GM10847 (cell line): Measurements from ENCODE around the gene KLF15.

Experiments used
- POLR2A ChIP-seq: IDR thresholded peaks from 2 replicates; pipeline ENCODE4 v1.6.1; 2011; ENCODE audit not compliant: insufficient read length; ENCODE audit errors: extremely low read depth

Gene KLF15

DNA sequence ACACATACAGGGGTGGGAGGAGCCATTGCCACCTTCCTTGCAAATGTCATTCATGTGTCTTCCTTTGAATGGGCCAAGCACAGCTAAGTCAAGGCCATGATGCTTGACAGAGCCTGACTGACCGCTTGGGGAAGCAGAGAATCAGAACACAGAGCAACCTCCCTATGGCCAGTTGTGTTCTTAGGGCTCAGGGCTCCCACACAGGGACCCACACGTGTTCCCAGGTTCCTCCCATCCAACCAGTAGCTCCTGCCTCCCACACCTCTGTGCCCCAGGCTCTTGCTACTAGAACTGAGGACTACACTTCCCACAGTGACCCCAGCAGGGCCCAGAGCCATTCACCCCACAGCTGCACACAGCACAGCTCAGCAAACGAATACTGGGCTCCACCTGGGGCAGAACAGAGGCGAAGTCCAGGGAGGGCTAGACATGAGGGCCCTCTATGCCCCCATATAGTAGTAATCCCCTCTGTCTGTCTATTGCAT lies 42.9 kb downstream of the KLF15 start:
- TF ChIP-seq POLR2A: no peak

DNA sequence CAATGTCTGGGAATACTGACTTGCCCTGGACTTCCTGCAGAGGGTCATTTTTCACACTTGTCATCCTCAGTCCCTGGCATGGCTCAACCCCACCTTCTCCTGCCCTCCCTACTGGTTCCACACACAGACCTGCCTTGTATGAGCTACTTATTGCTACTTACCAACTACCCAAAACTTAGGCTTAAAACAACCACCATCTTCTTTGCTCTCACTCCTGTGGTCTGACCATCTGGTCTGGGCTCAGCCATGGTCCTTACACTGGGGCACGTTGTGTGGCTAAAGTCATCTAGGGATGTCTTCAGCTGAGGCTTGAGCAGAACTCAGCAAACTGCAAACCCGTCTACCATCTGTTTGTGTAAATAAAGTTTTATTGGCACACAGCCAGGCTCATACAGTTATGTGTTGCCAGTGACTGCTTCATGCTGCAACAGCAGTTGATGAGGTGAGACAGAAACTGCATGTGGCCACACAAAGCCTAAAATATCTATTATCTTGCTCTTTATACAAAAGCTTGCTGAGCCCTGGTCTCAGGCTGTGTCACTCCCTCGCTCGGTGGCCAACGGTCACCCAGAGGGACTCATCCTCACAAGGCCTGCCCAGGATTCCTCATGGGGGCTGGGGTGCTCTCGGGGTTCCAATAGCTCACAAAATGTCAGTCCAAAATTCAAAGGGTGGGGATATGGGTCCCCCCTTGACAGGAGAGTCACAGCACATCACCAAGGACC lies 43.5 kb downstream of the KLF15 start:
- no peak for TF ChIP-seq POLR2A

DNA sequence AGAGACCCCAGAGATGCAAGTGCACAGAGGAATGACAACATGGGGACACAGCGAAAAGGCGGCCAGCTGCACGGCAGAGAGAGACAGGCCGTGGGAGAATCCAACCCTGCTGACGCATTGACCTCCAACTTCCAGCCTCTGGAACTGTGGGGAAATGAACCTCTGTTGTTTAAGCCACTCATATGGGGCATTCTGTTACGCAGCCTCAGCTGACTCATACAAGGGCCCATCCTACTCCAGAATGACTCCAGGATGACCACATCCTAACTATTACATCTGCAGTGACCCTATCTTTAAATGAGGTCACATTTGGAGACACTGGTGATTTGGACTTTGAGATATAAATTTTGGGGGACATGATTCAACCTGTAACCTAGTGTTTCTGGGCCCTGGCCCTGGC lies 44.0 kb downstream of the KLF15 start:
- no peak for TF ChIP-seq POLR2A

DNA sequence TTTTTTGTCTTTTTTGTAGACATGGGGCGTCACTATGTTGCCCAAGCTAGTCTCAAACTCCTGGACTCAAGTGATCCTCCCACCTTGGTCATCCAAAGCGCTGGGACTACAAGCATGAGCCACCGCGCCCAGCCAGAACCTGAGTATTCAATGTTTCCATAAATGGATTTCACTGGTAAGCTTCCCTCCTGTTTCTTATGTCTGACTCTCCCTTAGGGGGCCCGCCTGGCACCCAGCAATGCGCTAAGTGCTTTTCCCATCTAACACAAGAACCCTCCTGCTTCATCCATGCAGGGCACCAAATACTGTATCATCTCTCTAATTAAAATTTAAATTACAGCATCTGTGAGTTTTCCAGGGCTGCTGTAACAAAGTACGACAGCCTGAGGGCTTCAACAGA lies 44.9 kb downstream of the KLF15 start:
- no peak for TF ChIP-seq POLR2A

DNA sequence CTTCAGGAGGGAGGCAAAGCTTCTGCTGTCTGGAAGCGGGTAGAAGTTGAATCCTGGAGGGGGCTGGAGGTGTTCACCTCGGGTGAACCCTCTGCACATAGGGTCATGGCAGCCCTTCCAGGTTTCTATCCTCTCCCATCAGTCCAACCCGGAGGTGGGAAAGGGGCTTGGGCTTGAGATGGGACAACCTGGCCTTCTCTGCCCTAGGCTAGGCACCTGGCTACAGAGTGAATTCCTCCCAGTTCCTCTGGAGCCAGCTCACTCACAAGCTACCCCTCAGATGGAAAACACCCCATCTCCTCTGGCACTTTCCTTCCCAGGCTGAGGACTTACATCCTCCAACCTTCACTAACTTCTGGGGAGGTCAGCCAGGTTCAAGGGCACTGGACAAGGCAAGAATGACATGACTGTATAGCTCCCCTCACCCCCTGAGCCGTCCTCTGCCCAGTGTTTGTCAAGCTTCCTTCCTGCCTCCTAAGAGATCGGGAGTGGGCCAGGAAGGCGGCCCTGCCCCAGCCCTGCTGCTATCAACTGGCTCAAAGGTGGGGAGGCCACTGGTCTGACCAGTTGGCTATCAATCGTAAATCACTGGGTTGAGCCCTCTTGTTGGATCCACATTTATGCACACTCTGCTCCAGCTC lies 45.8 kb downstream of the KLF15 start:
- no peak for TF ChIP-seq POLR2A

DNA sequence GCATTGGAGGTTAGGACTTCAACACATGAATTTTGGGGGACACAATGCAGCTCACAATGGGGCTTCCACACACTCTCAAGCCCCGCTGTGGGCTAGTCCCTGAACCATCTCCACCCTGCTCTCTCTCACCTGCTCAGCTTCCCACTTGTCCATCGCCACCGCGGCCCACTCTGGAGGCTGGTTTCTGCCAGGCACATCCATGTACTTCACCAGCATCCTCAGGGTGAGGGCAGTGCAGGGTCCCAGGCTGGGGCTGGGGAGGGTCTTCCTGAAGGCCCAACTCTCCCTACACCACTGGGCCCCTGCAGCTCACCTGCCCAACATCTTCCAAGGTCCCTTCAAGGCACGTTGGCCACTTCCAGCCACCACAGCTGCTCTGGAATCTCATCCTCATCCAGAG lies 46.4 kb downstream of the KLF15 start:
- no peak for TF ChIP-seq POLR2A

DNA sequence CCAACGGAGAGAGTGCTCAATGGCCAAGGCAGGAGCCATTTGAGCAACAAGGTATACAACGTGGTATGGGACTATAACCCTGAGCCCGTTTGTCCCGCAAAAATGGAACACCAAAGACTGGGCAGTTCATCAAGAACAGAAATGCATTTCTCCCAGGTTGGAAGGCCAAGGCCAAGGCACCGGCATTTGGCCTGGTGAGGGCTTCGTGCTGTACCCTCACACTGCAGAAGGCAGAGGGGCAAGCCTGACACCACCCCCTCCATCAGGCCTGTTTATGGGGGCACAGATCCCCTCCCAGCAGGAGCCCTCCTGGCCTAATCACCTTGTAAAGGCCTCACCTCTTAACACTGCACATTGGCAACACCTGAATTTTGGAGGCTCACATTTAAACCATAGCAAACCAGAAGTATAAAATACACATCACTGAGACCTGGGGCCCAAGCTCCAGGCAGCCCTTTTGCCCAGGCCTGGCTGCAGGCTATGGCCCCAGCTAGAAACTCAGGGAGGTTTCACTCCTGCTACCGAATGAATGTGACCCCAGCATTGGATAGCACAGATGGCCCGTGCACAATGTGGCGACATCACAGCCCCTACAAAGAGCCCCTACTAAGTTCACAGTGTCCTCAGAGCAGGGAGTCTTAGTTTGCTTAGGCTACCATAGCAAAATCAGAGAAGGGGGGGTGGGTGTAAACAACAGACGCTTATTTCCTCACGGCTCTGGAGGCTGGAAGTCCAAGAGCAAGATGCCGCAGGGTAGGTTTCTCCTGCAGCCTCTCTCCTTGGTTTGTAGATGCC lies 47.1 kb downstream of the KLF15 start:
- no peak for TF ChIP-seq POLR2A

DNA sequence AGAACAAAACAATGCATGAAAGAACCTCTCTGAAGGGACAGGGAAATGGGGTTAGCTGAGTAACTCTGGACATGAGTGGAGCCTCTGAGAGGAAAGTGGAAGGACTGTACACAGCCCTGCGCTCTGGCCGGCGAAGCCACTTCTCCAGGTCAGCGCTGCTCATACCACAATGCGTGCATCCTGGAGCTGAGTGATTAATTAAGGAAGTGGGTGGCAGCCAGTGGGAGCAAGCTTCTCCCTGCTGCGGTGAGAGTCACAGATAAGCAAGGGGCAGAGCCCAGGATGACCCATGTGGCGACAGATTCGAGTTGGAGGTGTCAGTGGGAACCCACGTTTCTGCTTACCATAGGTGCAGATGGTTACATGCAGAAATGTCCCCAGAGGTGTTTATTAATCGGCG lies 48.0 kb downstream of the KLF15 start:
- TF ChIP-seq POLR2A: no peak

DNA sequence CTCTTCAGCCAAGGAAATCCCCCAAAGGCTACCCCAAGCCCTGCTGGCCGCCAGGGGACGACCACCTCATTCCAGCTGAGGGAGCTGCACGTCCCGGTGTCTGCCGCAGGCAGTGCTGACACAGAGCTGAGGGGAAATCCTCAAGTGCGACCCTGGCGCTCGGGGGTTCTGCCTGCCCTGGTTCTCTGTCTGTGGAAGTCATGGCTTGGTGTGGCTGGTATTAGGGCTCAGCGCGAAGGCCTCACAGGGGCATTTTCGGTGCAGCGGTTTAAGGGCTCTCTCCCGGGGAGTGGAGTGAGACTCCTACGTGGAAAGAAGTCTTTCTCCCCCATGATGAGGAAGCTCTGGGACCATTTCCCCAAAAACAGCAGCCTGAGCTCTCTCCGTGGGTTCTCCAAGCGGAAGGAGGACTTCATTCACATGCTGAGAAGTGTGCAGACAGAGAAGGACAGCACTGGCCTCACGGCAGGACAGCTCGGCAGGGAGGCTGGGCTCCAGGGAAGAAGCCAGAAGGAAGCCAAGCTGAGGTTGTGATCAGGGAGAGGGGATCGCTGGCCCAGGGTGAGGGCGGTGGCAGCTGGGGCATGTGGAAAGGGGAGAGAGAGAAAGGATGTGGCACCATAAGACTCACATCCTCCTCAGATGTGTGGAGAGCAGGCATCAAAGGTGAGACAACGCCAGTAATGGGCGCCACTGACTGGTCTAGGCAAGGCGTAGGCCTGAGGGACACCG lies 48.6 kb downstream of the KLF15 start:
- no peak for TF ChIP-seq POLR2A

DNA sequence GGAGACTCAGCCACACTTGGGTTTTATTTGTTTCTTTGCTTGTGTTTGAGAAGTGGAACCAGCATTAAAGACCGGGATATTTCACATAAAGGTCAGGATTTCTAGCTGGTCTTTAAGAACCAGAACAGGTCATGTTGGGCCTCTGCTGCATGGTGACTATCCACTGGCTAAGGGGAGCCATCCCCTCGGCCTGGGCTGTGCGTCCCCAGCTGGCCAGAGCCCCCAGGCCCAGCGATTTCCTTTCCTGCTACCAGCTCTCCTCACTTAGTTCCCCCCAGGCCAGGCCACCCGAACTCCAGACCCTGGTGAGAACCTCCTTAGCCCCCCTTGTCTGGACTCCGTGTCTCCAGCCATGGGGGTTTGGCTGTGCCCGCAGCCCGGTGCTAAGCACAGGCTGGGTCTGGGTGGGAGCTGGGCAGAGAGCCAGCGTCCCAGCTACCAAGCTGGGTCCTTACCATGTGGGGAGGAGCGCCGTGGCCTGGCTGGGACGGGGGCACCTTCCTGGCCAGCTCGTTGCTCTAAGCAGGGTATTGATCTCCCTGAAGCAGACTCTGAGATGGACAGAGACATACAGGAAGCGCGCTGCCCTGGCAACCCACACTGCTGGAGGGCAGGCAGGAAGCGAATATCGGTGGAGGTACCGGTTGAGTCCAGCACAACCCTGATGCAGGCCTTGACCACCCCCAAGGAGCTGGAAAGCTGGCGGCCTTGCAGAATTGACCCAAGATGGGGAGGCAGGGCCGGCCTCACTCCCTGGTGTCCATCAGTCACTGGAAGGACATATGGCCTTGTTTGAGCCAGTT lies 49.4 kb downstream of the KLF15 start:
- no peak for TF ChIP-seq POLR2A

DNA sequence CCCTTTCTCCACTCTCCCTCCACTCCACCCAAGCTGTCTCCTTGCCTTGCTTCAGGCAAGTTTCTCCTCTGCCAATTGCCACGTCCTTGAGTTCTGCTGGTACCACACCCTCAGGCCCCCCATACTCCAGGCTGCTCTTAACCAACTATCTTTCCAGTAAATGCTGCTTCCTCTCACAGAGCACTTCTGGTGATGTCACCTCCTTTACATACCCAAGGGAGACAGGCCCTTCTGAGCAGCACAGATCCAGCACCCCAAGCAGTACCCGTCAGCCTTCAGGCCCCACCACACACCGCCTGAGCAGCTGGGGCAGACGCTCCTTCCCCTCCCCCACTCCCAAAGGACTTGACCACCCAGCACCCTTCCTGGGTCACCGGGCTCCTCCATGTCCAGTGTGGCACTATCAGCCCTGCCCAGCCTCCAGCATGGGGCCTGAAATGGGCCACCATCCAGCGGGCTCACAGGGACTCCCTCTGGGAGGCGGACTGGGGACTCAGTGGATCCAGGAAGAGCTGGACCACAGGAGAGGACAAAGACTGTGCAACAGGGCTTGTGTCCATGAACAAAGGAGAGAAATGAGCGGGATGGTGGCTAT lies 50.2 kb downstream of the KLF15 start:
- TF ChIP-seq POLR2A: no peak

DNA sequence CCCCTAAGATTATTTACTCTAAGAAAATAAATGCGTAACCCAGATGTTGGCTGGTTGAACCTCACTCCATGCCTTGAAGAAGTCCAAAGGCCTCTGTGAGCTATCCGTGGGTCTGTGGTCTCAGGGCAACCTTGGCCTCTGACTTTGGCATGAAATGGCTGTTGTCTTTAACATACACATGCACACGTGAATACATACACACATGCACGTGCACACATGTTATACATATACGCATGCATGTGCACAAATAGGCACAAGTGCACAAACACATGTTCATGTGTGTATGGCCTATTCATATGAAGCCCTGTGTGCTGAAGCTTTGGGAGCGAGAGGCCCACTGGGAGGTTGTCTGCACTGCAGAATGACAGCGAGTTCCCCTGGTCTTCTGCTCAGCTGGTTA lies 50.8 kb downstream of the KLF15 start:
- no peak for TF ChIP-seq POLR2A

DNA sequence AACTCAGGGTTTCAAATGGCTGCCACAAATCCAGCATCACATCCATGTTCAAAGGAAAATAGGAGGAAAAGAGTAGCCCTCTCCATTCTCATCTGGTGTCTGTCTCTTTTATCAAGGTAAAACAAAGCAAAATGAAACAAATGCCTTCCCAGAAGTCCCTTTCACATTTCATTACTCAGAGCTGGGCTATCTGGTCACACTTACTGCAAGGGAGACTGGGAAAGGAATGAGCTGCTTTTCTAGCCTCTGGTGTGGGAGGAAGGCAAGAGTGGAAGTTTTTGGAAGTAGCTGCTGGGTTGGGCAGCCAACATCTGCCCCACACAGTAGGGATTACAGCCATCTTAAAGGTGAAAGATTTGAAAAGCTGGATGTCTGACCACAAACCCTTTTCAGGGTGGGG lies 51.8 kb downstream of the KLF15 start:
- TF ChIP-seq POLR2A: no peak

DNA sequence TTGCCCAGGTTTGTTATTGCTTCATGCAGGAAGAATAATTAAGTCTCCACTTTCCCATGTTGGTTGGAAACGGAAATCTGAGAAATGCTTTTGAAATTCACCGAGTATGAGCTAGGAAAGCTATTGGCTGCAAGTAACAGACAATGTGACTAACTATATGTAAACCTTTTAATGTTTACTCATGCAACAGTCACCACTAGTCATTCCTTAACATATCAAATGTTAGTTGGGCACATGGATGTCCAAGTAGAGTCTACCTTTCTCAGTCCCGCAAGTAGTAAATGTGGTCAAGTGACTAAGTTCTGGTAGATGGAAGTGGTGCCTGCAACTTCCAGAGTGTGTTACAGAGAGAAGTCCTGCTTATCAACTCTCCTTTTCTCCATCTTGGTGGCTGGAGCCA lies 52.5 kb downstream of the KLF15 start:
- no peak for TF ChIP-seq POLR2A

DNA sequence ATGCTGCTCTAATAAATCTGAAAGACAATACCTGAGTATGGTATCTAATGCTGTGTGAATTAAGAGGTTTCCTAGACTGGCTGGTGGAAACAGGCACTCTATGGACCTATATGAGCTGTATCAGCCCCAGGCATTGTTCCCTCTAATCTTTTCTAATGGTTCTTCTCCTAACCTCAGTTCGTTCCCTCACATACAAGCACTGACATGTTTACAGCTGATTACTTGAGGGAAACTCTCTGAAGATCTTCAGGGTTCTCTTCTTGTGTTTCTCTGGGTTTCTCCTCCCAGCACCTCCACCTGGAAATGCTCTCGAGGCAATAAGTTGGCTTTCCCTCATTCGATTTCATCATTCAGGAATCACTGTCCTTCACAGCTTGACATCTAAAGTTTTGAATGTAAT lies 52.9 kb downstream of the KLF15 start:
- TF ChIP-seq POLR2A: no peak

DNA sequence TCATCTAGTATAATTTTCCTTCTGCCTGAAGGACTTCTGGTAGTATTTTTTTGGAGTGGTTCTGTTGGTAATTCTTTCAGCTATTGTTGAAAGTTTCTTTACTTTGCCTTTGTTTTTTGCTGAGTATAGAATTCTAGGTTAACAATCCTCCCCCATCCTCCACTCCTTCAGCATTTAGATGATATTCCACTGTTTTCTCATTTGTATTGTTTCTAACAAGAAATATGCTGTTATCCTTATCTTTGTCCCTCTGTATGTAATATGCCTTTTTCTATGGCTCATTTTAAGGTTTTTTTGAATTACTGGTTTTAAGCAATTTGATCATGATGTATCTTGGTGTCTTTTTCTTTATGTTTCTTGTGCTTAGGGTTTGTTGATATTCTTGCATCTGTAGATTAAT lies 53.9 kb downstream of the KLF15 start:
- no peak for TF ChIP-seq POLR2A
